ENCODE results near the gene MRPL38.

The MRPL38 gene

DNA sequence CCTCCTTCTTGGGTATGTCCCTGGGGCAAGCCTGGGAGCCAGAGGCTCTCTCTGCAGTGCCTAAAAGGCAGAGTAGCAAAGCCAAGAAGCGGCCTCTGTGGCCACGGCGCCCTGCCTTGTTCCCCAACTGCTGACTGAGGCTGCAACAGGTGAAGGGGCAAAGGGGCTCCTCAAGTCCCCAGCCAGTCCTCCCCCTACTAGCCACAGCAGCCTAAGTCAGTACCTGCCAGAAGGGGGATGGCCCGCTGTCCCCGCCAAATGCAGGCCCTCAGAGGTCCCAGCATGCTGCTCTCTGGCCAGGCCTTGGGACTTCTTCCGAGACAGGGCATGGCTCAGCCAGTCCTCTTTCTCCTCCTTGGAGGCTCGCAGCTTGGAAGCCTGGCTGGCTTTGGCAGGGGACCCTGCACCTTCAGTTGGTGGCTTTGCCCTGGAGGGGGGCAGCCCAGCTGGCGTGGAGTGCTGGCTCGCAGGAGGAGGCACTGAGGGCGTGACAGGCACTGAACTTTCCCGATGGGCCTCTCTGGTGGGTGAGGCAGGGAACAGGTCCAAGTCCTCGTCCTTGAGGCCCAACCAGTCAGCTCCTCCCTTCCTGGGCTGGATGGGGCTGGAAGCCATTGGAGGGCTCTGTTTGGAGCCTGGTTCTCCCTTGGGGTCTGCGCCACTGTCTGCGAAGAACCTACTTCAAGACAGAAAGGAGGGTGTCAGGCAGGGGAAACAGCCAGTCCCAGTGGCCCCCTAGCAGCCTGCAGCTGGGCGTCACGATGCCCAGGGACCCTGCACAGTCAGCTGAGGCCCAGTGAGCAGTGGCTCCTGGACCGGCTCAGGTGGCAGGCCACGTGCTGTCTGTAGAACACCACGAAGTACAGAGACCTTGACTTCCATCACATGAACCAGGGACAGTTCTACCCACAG is 18.5 kb upstream of the MRPL38 start:
- H3K36me3 ChIP-seq (ENCODE audit: control insufficient read depth, insufficient read depth, low read length), result peaks cover 3% of the 10 kb centered on the region
- no peak for DNase-seq (ENCODE audit: extremely low read depth, insufficient read length)
- no peaks in the 10 kb centered on the region for H3K27me3 ChIP-seq (replicated peaks; ENCODE audit: control insufficient read depth, insufficient read depth, low read length)
- H3K4me3 ChIP-seq (replicated peaks; ENCODE audit: low read depth, low read length), result no peak overlapping the region
- TF ChIP-seq, protein P1, sequence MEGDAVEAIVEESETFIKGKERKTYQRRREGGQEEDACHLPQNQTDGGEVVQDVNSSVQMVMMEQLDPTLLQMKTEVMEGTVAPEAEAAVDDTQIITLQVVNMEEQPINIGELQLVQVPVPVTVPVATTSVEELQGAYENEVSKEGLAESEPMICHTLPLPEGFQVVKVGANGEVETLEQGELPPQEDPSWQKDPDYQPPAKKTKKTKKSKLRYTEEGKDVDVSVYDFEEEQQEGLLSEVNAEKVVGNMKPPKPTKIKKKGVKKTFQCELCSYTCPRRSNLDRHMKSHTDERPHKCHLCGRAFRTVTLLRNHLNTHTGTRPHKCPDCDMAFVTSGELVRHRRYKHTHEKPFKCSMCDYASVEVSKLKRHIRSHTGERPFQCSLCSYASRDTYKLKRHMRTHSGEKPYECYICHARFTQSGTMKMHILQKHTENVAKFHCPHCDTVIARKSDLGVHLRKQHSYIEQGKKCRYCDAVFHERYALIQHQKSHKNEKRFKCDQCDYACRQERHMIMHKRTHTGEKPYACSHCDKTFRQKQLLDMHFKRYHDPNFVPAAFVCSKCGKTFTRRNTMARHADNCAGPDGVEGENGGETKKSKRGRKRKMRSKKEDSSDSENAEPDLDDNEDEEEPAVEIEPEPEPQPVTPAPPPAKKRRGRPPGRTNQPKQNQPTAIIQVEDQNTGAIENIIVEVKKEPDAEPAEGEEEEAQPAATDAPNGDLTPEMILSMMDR (IDR thresholded peaks at IDR 0.05; ENCODE audit: insufficient read depth, low read length, poor library complexity, severe bottlenecking), result no peak

DNA sequence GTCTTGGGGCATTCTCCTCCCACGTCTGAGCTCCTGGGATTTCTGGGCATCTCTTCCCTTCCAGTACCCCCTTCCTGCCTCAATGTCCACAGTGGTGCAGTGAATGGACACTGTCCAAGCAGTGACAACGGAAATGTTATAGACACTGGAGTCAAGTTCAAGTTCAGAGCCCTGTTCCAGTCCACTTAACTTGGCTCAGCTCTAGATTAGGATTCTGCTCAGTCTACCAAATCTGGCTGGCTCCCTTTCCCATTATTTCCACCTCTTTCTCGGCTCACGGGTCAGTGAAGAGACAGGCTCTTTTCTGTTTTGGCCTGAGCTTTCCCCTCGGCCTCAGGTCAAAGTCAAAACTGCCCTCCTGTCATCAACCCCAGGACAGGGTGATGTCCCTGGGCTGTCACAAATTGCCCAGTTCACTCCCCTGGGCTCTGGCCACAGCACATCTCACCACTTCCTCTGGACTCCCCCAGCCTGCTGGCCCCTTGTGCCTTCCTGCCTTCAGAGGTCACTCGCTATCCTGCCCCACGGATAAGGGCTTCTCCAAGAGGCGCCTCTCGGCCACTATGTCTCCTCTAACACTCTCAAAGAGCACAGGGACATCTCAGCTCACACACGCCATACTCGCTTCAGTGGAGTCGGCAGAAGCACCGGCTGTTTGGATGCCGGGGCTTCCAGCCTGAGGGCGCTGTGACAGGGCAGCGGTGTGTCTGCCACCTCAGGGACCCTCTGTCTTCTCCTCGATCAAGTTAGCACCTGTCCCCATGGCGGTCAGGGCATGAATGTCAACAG is 17.7 kb upstream of the MRPL38 start:
- TF ChIP-seq, protein P1 (IDR thresholded peaks at IDR 0.05; ENCODE audit: insufficient read depth, low read length, poor library complexity, severe bottlenecking), result no peak
- DNase-seq (ENCODE audit: extremely low read depth, insufficient read length), result no peak
- peaks cover 6% of the 10 kb centered on the region for H3K36me3 ChIP-seq (ENCODE audit: control insufficient read depth, insufficient read depth, low read length)
- no peak overlapping the region for H3K4me3 ChIP-seq (replicated peaks; ENCODE audit: low read depth, low read length)
- H3K27me3 ChIP-seq (replicated peaks; ENCODE audit: control insufficient read depth, insufficient read depth, low read length), result no peaks in the 10 kb centered on the region

DNA sequence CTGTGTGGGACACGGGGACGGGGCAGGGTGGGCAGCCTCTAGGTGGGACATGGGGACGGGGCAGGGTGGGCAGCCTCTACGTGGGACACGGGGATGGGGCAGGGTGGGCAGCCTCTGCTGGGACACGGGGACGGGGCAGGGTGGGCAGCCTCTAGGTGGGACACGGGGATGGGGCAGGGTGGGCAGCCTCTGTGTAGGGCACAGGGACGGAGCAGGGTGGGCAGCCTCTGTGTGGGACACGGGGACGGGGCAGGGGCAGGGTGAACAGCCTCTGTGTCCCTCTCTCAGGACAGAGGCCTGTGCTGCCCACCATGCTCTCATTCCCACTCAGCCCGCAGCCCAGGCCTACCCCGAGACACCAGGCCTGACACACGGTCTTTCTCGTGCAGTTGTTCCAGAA is 16.9 kb upstream of the MRPL38 start:
- peaks cover 6% of the 10 kb centered on the region for H3K36me3 ChIP-seq (ENCODE audit: control insufficient read depth, insufficient read depth, low read length)
- TF ChIP-seq, protein P1 (IDR thresholded peaks at IDR 0.05; ENCODE audit: insufficient read depth, low read length, poor library complexity, severe bottlenecking), result no peak

DNA sequence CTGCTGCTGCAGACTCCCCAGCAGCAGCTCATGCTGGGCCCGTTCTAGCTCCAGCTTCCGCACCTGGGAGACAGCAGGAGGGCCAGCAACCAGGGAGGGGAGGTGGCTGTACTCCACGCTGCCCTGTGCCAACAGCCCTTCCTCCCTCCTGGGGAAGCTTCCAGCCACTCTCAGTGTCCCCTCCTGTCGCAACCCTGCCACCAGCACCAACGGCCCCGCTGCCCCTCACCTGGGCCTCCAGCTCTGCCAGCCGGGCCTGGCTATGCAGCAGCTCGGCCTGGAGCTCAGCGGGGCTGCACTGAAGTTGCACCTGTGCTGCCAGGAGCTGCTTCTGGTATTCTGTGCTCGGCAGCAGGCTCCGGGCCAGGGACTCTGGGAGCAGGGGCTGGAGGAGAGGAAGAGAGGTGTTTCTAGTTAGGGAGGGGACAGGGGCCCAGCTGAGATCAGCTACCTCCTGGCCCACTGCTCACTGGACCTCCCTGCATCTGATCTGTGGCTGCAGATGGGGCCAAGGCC is 15.4 kb upstream of the MRPL38 start:
- H3K36me3 ChIP-seq (ENCODE audit: control insufficient read depth, insufficient read depth, low read length), result peaks cover 6% of the 10 kb centered on the region; the same call in 1 of the 2 replicates

More for the DNA sequence above, 16.9 kb upstream of the MRPL38 start:
- H3K27me3 ChIP-seq (replicated peaks; ENCODE audit: control insufficient read depth, insufficient read depth, low read length), result no peaks in the 10 kb centered on the region
- no peak overlapping the region for H3K4me3 ChIP-seq (replicated peaks; ENCODE audit: low read depth, low read length)
- no peak for DNase-seq (ENCODE audit: extremely low read depth, insufficient read length)

DNA sequence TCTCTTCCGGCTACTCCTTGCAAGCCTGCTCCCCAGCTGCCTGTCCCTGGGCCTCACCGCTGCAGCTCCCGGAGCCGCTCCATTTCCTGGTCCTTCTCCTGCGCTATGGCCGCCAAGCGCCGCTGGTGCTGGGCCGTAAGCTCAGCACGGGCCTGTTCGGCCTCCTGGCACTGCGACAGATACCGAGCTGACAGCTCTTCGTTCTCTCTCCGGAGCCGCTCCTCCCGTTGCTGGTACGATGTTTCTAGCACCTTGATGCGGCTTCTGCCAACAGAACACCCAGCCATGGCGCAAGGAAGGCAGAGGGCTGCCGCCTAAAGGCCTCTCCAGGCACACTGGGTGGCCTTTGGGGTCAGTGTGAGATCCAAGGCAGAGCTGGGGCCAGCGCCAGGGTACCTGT is 14.9 kb upstream of the MRPL38 start:
- no peak for DNase-seq (ENCODE audit: extremely low read depth, insufficient read length)
- peaks cover 6% of the 10 kb centered on the region; the same call in 1 of the 2 replicates for H3K36me3 ChIP-seq (ENCODE audit: control insufficient read depth, insufficient read depth, low read length)
- no peaks in the 10 kb centered on the region for H3K27me3 ChIP-seq (replicated peaks; ENCODE audit: control insufficient read depth, insufficient read depth, low read length)
- no peak overlapping the region for H3K4me3 ChIP-seq (replicated peaks; ENCODE audit: low read depth, low read length)
- TF ChIP-seq, protein P1 (IDR thresholded peaks at IDR 0.05; ENCODE audit: insufficient read depth, low read length, poor library complexity, severe bottlenecking), result no peak

More for the DNA sequence above, 15.4 kb upstream of the MRPL38 start:
- Histone ChIP-seq H3K4me3 (replicated peaks; ENCODE audit: low read depth, low read length) (no peak overlapping the region), H3K27me3 (replicated peaks; ENCODE audit: control insufficient read depth, insufficient read depth, low read length) (no peaks in the 10 kb centered on the region)
- TF ChIP-seq, protein P1 (IDR thresholded peaks at IDR 0.05; ENCODE audit: insufficient read depth, low read length, poor library complexity, severe bottlenecking), result no peak
- DNase-seq (ENCODE audit: extremely low read depth, insufficient read length), result no peak

Measured in GM06990 (cell line).